HG02763 (cell line): ENCODE data around the gene UBR2.
A peak's percentile ranks its signal among the peaks of the same experiment; 100 is the strongest.

Experiments
- ATAC-seq: cut with Tn5 transposase; IDR thresholded peaks from one replicate; pipeline ENCODE4 v1.9.1; 2021; ENCODE audit warnings: mild to moderate bottlenecking, moderate library complexity; ENCODE audit not compliant: unreplicated experiment

UBR2 gene

GRCh38 chr6:42563697-42564505, at the start of gene UBR2:
UBR2 (plus strand) TSS chr6:42564029; CDS start chr6:42564320, 291 bp downstream.
- peak; percentile 95 for ATAC-seq

- no peak for ATAC-seq
Measured at GRCh38 chr6:42514745-42515144, 49.1 kb upstream of the UBR2 start.

- no peak for ATAC-seq
Measured at GRCh38 chr6:42519779-42520178, 44.0 kb upstream of the UBR2 start.

GRCh38 chr6:42520786-42521607, 42.8 kb upstream of the UBR2 start:
- ATAC-seq: no peak

DNA sequence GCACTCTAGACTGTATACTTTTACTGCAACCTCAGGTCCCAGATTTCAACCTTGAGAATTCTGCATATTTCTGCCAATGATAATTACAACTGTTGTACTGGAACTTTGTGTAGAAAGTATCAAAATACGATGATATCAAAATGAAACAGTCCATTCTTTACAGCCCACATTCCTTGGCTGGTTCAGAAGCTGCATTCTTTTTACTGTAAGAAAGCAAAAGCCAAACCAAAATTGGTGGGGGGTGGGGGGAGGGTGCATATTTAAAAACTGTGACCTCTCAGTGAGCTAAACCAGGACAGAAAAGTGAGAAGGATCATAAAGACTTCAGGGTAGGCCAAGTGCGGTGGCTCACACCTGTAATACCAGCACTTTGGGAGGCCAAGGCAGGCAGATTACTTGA, 41.8 kb upstream of the UBR2 start:
- no peak for ATAC-seq

DNA sequence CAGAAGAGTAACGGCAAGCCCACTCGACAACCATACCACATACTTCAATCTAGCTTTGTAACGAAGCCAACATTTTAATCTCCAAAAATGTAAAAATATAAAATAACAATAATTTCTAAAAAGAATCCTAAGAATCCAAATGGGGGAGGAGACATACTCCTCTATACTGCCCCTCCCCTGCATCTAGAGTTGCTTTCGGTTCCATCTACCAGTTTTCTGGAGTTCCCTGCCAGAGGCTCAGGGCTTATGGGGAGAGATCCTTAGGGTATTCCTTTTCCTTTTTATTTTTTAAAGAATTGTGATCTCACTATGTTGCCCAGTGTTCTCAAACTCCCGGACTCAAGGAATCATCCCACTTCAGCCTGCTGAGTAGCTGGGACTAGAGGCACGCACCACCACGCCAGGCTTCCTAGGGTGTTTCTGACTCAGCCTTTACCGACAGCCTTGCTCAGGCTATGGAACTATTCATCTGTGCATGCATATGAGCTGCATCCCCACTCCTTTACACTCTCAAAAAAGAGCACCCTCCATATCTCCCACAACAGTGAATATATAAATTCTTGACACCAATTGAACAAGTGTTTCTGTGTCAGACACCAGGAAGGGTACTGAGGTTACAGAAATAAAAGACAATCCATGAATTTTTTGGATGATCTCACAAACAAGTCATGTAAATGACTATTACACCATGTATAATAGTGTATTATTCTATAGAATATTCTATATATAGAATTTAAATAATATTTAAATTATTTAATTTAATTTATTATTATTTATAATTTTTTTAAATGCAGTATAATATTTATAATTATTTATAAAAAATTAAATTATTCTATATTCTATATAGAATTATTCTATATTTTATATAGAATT, 40.7 kb upstream of the UBR2 start:
- no peak for ATAC-seq

DNA sequence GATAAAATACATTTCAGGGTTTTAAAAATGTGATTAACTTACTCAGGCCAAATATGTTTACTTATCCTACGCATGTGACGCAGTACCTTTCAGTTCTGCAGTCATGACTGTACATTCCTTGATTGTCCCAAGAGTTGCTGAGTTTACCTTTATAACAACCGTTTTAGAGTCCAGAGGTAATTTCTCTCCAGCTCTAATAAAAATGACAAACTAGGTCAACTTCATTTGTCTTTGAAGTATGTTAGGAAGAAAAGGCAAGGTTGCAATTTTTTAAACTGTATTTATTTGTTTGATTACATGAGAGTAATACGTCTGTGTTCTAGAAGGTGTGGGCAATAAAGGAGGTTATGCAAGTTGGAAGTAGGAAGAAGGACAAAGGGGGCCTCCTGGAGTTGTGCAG, 38.6 kb upstream of the UBR2 start:
- ATAC-seq: no peak

DNA sequence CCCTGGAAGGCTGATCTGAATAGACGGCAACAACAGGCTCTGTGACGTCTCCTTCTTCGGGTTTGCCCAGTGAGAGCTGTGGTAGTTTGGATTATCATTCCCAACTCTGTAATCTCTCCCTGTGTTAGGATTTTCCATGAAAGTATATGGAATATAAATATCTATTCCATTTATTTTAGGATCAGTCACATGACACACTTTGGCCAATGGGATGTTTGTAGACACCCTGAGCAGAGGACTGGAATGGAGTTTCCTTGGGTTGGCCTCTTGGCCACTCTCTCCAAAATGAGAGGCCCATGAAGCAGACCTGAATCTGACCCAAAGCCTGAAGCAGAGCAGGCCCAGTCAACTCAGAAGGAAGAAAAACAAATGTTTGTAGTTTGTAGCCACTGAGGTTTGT, 37.2 kb upstream of the UBR2 start:
- no peak for ATAC-seq

- ATAC-seq: no peak
Measured at GRCh38 chr6:42527204-42527603, 36.6 kb upstream of the UBR2 start.

DNA sequence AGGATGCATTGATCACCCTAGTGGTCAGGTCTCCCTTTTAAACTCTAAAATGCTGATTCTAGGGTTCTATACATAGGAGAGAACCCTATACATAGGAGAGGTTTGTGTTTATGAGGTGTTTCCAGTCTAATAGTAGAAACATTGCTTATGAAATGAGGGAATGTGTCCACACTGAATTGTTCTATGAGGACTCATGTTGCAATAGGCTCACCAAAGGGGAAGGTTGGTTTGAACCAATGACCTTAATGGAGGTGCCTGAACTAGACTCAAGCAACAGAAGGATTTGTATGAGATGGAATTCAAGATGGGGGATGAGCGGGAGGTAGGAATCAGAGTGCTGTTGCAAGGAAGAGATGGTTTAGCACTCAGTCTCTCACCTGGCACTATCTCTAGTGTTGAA, 33.5 kb upstream of the UBR2 start:
- ATAC-seq: no peak

DNA sequence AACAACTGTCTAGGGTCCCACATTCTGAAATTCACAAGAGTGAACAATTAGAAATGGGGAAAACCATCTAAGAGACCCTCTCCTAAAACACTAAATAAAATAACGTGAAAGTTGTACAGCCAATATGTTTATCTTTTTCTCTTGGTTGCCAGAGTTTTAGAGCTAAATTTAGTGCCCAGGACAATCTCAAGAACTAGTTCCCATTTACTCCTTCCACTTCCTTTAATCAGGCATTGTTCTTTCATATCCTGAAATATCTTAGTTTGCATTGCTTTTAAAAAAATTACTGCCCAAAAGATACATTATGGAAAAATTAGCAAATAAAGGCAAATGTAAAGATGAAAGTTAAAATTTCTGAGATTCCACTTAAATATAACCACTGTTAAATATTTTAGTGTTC, 33.1 kb upstream of the UBR2 start:
- no peak for ATAC-seq

DNA sequence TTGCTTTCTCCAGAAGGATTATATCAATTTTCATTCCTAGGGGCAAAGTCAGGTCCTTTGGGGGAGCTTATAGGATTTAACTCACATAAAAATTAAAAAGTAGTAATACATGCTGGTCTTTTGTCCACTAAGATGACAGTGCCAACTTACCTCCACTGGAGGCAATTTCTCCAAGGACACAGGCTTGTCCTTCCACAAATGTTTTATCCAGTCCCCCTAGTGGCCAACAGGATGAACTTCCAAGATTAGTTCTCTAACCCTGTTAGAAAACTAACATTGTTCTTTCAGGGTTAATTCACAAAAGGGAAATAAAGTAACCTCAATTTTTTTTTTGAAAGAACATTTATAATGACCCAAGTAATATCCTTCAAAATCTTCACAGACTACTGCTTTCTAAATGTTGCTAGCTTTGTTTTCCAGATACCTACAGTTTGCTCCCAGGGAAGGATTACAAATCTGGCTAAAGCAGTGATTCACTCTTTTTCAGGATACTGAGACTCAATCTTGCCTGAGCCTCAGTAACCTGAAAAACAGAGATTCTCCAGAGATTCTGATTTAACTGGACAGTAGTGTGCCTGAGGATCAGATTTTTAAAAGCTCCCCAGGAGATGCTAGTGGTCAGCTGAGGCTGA, 31.7 kb upstream of the UBR2 start:
- ATAC-seq: no peak

DNA sequence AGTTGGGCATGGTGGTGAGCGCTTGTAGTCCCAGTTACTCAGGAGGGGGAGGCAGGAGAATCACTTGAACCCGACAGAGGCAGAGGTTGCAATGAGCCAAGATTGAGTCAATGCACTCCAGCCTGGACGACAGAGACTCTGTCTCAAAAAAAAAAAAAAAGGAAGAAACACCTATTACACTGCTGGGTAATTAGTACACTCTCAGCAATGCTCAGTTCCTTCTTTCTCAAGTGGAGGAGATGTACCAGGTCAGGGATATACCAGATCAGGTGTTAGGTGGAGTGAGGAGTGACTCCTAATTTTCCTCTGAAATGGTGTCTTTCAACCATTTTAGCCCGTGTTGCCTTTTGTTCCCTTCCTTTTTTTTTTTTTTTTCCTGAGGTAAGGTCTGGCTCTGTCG, 30.0 kb upstream of the UBR2 start:
- no peak for ATAC-seq

DNA sequence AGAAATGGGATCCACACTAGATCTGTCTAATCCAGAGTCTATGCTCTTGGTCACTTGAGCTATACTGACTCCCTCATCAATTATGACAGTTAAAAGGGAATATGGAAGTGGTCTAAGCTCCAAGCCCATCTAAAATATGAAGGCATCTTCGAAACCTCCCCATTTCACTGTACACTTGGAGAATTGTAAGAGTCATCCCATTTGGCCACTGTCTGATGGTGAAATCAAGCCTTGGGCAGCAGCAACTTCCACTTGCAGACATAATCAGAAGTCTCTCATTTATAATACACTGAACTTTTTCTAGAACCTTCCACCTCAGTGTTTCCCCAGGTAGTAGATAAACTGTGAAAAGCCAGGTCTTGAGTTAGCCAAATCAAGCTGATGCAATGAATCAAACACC, 26.3 kb upstream of the UBR2 start:
- no peak for ATAC-seq

DNA sequence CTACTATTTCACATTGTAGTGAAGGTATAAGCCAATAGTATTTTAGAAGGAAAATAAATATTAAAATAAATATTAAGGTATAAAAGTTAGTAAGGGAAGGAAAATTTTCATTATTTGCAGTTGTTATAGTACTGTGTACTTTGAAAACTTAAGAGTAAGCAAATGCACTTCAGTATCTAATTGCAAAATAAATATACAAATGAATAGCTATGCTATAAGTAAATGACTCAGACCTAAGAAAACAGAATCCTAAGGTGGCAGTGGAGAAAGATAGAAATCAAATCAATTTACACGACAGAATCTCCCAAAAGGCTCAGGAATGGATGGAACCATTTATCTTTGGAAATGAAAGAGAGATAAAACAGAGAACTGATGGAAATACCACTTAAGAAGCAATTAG, 24.7 kb upstream of the UBR2 start:
- ATAC-seq: no peak

GRCh38 chr6:42545226-42545773, 18.5 kb upstream of the UBR2 start:
- ATAC-seq: no peak

DNA sequence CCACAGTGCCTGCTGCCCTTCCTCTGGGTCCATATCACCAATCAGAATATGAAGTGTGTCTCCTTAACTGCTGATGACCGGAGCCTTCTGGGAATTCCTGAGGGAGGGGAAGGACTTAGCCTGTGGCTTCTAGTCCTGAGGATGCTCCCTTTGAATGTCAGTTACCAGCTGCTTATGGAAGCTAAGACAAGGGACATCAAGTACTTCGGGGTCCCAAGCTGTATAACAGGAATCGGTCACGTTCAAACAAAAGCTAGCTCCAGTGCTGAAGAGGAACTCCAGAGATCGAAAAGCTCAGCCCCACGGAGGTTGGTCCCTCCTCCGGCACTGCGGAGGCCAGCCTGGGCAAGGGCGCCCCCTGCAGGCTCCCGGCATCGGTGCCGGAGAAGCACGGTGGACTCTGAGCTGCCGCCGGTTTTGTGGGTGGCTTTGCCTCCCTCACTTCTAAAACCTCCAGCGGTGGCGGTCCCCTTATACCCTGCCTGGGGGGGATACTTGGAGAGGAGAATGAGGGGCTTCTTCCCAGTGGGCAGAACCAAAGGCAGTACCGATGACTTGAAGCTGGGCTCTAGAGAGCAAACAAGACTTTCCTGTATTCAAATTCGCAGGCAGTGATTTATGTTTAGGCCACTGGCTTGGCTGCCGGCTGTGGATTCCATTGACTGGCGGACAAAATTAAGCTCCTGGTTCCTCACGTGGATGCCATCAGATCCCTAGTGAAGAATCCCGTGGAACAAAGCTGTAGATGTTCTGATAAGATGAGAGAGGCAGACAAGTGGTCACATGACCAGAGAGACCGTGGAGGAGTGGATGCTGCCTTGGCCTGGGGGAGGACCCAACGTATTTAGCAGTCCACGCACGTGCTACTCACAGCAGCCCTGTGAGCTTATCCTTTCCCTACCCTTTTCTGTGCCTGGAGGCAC, 16.2 kb upstream of the UBR2 start:
- ATAC-seq: peak; percentile 88

DNA sequence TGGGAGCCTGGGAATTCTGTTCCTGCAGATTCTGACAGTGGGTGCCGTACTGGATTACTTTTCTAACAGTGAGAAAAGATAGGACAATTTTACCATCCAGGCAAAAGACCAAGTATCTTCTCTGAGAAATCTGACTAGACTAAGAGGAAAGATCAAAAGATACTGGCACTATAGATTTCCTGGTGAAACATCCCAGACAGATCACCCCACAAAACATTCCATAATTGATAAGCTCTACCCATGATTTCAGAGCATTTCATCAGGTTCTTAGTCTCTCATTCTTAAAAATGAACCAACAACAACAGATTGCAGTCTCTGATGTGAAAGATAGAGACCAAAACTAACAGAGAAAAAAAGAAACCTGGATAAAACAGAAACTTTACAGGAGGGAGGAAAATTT, 13.6 kb upstream of the UBR2 start:
- no peak for ATAC-seq

- no peak for ATAC-seq
Measured at GRCh38 chr6:42551217-42551616, 12.6 kb upstream of the UBR2 start.
